ENCODE data around the gene MKNK1.

MKNK1 gene

GRCh38 chr1:46520063-46520911 is 83.8 kb downstream of the MKNK1 start:
- DNase-seq, result no peak

GRCh38 chr1:46519209-46519608 is 84.9 kb downstream of the MKNK1 start:
- no peak for DNase-seq

GRCh38 chr1:46517932-46518498 is 86.1 kb downstream of the MKNK1 start:
- DNase-seq, result no peak

GRCh38 chr1:46517010-46517600 is 87.0 kb downstream of the MKNK1 start:
- DNase-seq, result no peak

- DNase-seq, result no peak
Observed at GRCh38 chr1:46516200-46516950, 87.7 kb downstream of the MKNK1 start.

GRCh38 chr1:46515576-46515975 is 88.5 kb downstream of the MKNK1 start:
- DNase-seq, result no peak

- no peak for DNase-seq
Observed at GRCh38 chr1:46513536-46513935, 90.5 kb downstream of the MKNK1 start.

- DNase-seq, result no peak
Observed at GRCh38 chr1:46512792-46513190, 91.3 kb downstream of the MKNK1 start.

GRCh38 chr1:46512135-46512791 is 91.8 kb downstream of the MKNK1 start:
- no peak for DNase-seq

- no peak for DNase-seq
Observed at GRCh38 chr1:46510998-46511365, 93.1 kb downstream of the MKNK1 start.

GRCh38 chr1:46510341-46510997 is 93.6 kb downstream of the MKNK1 start:
- no peak for DNase-seq

- no peak for DNase-seq
Observed at GRCh38 chr1:46508757-46509156, 95.3 kb downstream of the MKNK1 start.
